Hepatocyte (in vitro differentiated cells): Measurements from ENCODE around the gene CPNE2. TPM values are rescaled to one million over a fixed set of nuclear protein-coding genes. Genes with fewer than 3 reads are reported as not detected.
A peak's percentile ranks its signal among the peaks of the same experiment; 100 is the strongest.

ENCODE experiments used
- DNase-seq: peaks from one replicate; pipeline ENCODE4 v3.0.0-alpha.2; 2016; ENCODE audit warnings: low spot score
- H2AFZ ChIP-seq: fragments of 200-600 bp; sonication (generic); 2 replicates; pipeline ENCODE4 v1.6.0; 2016; ENCODE audit warnings: antibody characterized with exemption, mild to moderate bottlenecking
- H3K27ac ChIP-seq: fragments of 200-600 bp; sonication (generic); 2 replicates; pipeline ENCODE4 v1.5.1; 2016; ENCODE audit warnings: mild to moderate bottlenecking
- H3K27me3 ChIP-seq: fragments of 200-600 bp; sonication (generic); 2 replicates; pipeline ENCODE4 v1.6.1; 2016
- H3K36me3 ChIP-seq: fragments of 200-600 bp; sonication (generic); replicated peaks from 2 replicates; pipeline ENCODE4 v1.5.1; 2016; ENCODE audit warnings: low read depth; ENCODE audit not compliant: insufficient read depth
- H3K4me1 ChIP-seq: fragments of 200-600 bp; sonication (generic); 2 replicates; pipeline ENCODE4 v1.5.1; 2016; ENCODE audit warnings: mild to moderate bottlenecking, moderate library complexity; ENCODE audit not compliant: insufficient read depth
- H3K4me2 ChIP-seq: fragments of 200-600 bp; sonication (generic); 2 replicates; pipeline ENCODE4 v1.6.0; 2016
- H3K4me3 ChIP-seq: fragments of 200-600 bp; sonication (generic); 2 replicates; pipeline ENCODE4 v1.5.1; 2016; ENCODE audit warnings: mild to moderate bottlenecking
- H3K79me2 ChIP-seq: fragments of 200-600 bp; sonication (generic); 2 replicates; pipeline ENCODE4 v1.6.0; 2017; ENCODE audit warnings: mild to moderate bottlenecking
- H3K9me2 ChIP-seq: fragments of 200-600 bp; sonication (generic); replicated peaks from 2 replicates; pipeline ENCODE4 v1.6.0; 2017; ENCODE audit warnings: mild to moderate bottlenecking; ENCODE audit not compliant: insufficient read depth
- H3K9me3 ChIP-seq: fragments of 200-600 bp; sonication (generic); 2 replicates; pipeline ENCODE4 v1.5.1; 2016; ENCODE audit warnings: low read depth, mild to moderate bottlenecking
- H4K20me1 ChIP-seq: fragments of 200-600 bp; sonication (generic); 2 replicates; pipeline ENCODE4 v1.6.0; 2016; ENCODE audit warnings: mild to moderate bottlenecking; ENCODE audit not compliant: insufficient read depth, poor library complexity, severe bottlenecking
- EZH2 ChIP-seq: fragments of 200-600 bp; sonication (generic); IDR thresholded peaks from 2 replicates; pipeline ENCODE4 v1.6.1; 2016; ENCODE audit warnings: antibody characterized with exemption, mild to moderate bottlenecking, borderline replicate concordance
- EZH2phosphoT487 ChIP-seq: fragments of 200-600 bp; sonication (generic); IDR thresholded peaks from one replicate; pipeline ENCODE4 v1.6.1; 2018; ENCODE audit warnings: antibody characterized with exemption, mild to moderate bottlenecking, low read depth, moderate library complexity; ENCODE audit not compliant: unreplicated experiment, severe bottlenecking
- WGBS: methylation state at CpG from one replicate; pipeline ENCODE4 v1.1.6; 2016; ENCODE audit warnings: low lambda C conversion rate; ENCODE audit errors: missing lambda C conversion rate; 5-methylcytosine and 5-hydroxymethylcytosine counted together
- polyA plus RNA-seq: library from polyadenylated mRNA; unstranded; fragments of >200 nt; fragmentation: Nextera tagmentation; extraction: Ambion mirVana; gene quantifications from 2 replicates; pipeline ENCODE4 v1.2.1, GENCODE V29; 2016
- total RNA-seq: library from RNA; depleted of rRNA; stranded (reverse); fragments of >200 nt; gene quantifications from 2 replicates; pipeline ENCODE4 v1.2.3, GENCODE V29; 2014
- TF ChIP-seq, protein P1 (sequence below): fragments of 200-600 bp; sonication (generic); IDR thresholded peaks from 2 replicates; pipeline ENCODE4 v1.5.1; 2016; ENCODE audit warnings: antibody characterized with exemption, mild to moderate bottlenecking; ENCODE audit not compliant: poor library complexity

Gene CPNE2
- total and polyA plus RNA-seq, 2 experiments from 2014 or later: 15.6 to 22.3 TPM

DNA sequence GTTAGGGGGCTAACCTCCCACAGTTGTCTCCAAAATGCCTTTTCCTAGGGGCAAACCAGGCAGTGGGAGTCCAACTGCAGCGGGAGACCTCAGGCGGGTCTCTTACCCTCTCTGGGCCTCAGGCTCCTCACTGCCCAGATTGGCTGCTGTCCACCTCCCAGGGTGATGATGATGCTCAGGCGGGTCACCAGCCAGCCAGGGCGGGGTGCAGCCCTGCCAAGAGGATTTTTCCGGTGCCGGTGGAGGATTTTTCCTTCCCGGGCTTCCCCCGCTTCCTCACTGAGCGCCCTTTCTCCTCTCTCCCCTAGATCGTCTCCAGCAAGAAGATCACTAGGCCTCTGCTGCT lies 22.8 kb downstream of the CPNE2 start:
- no peak for DNase-seq
- Histone ChIP-seq H3K27me3 (no peaks in the 10 kb centered on the region), H3K4me3 (no peak overlapping the region), H3K79me2 (no peaks in the 10 kb centered on the region), H3K4me1 (no peaks in the 10 kb centered on the region), H3K4me2 (no peak overlapping the region), H4K20me1 (no peaks in the 10 kb centered on the region), H3K36me3 (no peaks in the 10 kb centered on the region), H3K27ac (peak overlapping the region; percentile 64), H3K9me2 (no peaks in the 10 kb centered on the region), H2AFZ (no peak overlapping the region), H3K9me3 (no peaks in the 10 kb centered on the region)
- 77% methylated on average over 5 of the region's 10 CpGs for WGBS
- TF ChIP-seq, protein P1, sequence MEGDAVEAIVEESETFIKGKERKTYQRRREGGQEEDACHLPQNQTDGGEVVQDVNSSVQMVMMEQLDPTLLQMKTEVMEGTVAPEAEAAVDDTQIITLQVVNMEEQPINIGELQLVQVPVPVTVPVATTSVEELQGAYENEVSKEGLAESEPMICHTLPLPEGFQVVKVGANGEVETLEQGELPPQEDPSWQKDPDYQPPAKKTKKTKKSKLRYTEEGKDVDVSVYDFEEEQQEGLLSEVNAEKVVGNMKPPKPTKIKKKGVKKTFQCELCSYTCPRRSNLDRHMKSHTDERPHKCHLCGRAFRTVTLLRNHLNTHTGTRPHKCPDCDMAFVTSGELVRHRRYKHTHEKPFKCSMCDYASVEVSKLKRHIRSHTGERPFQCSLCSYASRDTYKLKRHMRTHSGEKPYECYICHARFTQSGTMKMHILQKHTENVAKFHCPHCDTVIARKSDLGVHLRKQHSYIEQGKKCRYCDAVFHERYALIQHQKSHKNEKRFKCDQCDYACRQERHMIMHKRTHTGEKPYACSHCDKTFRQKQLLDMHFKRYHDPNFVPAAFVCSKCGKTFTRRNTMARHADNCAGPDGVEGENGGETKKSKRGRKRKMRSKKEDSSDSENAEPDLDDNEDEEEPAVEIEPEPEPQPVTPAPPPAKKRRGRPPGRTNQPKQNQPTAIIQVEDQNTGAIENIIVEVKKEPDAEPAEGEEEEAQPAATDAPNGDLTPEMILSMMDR: no peak
- no peak for TF ChIP-seq EZH2
- no peak for TF ChIP-seq EZH2phosphoT487

GRCh38 chr16:57115514-57116182 lies 23.3 kb downstream of the CPNE2 start:
- 61% methylated on average over 24 of the region's 25 CpGs for WGBS
- no peak overlapping the region for H2AFZ ChIP-seq

GRCh38 chr16:57118461-57119084 lies 26.2 kb downstream of the CPNE2 start:
- no peak overlapping the region for H2AFZ ChIP-seq
- no peaks in the 10 kb centered on the region for H4K20me1 ChIP-seq
- no peaks in the 10 kb centered on the region for H3K9me2 ChIP-seq
- TF ChIP-seq, protein P1: no peak
- TF ChIP-seq EZH2 (no peak), EZH2phosphoT487 (no peak)
- H3K4me3 ChIP-seq: no peak overlapping the region
- H3K27me3 ChIP-seq: no peaks in the 10 kb centered on the region
- WGBS: 91% methylated on average over 2 of the region's 2 CpGs
- H3K36me3 ChIP-seq: no peaks in the 10 kb centered on the region
- no peak overlapping the region for H3K27ac ChIP-seq
- no peaks in the 10 kb centered on the region for H3K4me1 ChIP-seq
- no peaks in the 10 kb centered on the region for H3K9me3 ChIP-seq
- no peak for DNase-seq
- H3K4me2 ChIP-seq: no peak overlapping the region
- no peaks in the 10 kb centered on the region for H3K79me2 ChIP-seq

More at GRCh38 chr16:57115514-57116182, 23.3 kb downstream of the CPNE2 start:
- H3K27me3 ChIP-seq: no peaks in the 10 kb centered on the region
- no peaks in the 10 kb centered on the region for H3K9me3 ChIP-seq
- DNase-seq: peak; percentile 37
- TF ChIP-seq EZH2phosphoT487: no peak
- no peaks in the 10 kb centered on the region for H4K20me1 ChIP-seq
- no peaks in the 10 kb centered on the region for H3K9me2 ChIP-seq
- no peaks in the 10 kb centered on the region for H3K4me1 ChIP-seq
- no peak overlapping the region for H3K4me2 ChIP-seq
- peak overlapping the region; percentile 64 for H3K27ac ChIP-seq
- no peaks in the 10 kb centered on the region for H3K36me3 ChIP-seq
- H3K4me3 ChIP-seq: no peak overlapping the region
- no peaks in the 10 kb centered on the region for H3K79me2 ChIP-seq

DNA sequence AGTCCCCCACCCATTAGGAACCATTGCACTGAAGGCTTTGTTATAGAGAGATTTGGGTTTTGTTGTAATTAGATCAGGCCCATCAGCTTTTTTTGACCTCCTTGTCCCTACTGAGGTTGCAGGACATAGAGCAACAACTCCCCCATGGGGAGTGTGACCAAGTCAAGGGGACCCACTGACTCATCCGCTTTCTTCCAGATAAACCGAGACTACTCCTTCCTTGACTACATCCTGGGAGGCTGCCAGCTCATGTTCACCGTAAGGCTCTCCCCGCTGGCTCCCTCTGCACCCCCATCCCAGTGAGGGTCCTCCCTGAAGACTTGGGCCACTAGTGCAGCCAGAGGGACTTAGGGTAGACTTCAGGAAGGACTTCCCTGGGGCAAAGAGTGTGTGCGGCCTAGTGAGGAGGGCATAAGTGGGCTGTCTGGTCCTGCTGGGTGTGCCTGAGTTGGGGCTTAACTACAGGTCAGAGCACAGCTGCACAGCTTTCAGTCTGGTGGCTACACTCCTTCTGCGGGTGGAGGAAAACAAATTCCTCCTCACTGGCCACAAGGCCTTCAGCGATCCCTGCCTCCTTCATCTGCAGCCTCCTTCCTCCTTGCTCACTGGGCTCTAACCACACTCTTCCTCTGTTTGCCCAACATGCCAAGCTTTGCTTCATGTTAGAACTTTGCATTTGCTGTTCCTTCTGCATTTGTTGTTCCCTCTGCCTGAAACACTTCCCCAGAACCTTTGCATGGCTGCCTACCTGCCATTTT lies 31.0 kb downstream of the CPNE2 start:
- Histone ChIP-seq H3K9me3 (no peaks in the 10 kb centered on the region), H3K27me3 (no peaks in the 10 kb centered on the region), H3K27ac (no peak overlapping the region), H3K79me2 (no peaks in the 10 kb centered on the region), H3K4me1 (no peaks in the 10 kb centered on the region), H3K36me3 (no peaks in the 10 kb centered on the region), H2AFZ (no peak overlapping the region), H3K9me2 (no peaks in the 10 kb centered on the region), H3K4me3 (no peak overlapping the region), H4K20me1 (no peaks in the 10 kb centered on the region), H3K4me2 (no peak overlapping the region)
- 95% methylated on average over 7 of the region's 7 CpGs for WGBS
- no peak for DNase-seq
- TF ChIP-seq, protein P1: no peak
- no peak for TF ChIP-seq EZH2
- TF ChIP-seq EZH2phosphoT487: no peak
